ENCODE results near the gene PMM2.
"Not testable (repeated sequence)": the region's sequence is repeated elsewhere in the genome, so short reads cannot be mapped to it uniquely, and the experiment has no call there.

The PMM2 gene

GRCh38 chr16:8782673-8783072 lies 15.0 kb upstream of the PMM2 start:
- no peak for DNase-seq (ENCODE audit: low read depth in 3 of 3)

- no peak for DNase-seq (ENCODE audit: low read depth in 3 of 3)
Observed at GRCh38 chr16:8785408-8785807, 12.2 kb upstream of the PMM2 start.

DNA sequence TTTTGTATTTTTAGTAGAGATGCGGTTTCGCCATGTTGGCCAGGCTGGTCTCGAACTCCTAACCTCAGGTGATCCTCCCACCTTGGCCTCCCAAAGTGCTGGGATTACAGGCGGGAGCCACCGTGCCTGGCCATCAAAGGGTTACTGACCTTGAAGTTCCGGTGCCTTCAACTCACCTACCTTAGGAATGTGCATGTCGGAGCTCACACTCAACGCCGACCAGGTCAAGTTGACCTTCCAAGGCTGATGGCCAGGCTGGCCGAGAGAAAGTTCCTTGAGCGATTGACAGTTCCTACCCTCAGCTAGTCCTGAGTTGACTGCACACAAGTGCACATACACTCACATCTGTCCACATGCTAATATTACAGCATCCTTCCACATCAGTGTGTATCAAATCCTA lies 11.3 kb upstream of the PMM2 start:
- not testable (repeated sequence) for DNase-seq (ENCODE audit: low read depth in 3 of 3)

DNA sequence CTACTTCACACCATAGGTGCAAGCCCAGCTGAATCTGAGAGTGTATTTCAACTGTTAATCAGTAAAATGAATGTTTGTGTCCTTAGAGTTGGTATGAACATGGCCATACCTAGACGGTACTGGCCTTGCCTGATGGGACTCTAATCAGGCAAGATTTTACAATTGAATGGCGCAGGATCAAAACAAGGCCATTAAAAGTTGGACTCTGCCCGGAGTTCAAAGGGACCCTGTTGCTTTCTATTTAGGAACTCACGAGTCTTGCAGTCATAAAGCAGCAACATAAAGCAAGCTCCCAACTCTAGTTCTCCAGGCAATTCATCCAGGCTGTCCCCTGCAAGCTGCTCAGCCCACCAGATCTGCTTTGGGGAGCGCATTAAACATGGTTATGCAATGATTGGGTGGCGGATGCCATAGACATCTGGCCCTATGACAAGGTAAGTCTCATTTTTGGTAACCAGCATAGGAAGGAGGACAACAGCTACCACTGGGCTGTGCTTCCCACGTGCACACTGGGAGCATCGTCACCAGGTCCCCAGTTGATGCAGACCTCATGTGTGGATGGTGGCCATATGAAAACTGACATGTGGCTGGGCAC lies 9.0 kb upstream of the PMM2 start:
- no peak for DNase-seq (ENCODE audit: low read depth in 3 of 3)

DNA sequence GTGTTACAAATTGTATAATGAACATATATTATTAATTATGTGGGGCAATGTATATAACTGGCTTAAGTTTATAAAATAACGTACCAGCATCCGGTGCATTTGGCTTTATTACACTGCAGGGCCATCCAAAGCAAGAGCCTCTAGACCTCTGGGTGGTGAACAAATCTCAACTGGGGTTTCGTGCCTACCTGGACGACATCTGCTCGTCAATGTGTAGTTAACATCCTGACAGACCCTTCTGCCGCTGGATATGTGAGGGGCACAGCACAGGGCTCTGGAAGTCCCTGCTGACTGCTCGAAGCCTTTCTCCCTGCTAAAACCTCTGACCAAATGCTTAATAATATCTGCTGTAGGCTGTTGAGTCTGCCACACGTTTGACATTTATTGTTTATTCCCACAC lies 2.5 kb upstream of the PMM2 start:
- DNase-seq (ENCODE audit: low read depth in 3 of 3) = no peak

- DNase-seq (ENCODE audit: low read depth in 3 of 3) = no peak
Observed at GRCh38 chr16:8795818-8796217, 1.8 kb upstream of the PMM2 start.

GRCh38 chr16:8796469-8797363 lies 923 bp upstream of the PMM2 start:
- DNase-seq (ENCODE audit: low read depth in 3 of 3) = peak in 1 of 3 experiments; percentile 7

DNA sequence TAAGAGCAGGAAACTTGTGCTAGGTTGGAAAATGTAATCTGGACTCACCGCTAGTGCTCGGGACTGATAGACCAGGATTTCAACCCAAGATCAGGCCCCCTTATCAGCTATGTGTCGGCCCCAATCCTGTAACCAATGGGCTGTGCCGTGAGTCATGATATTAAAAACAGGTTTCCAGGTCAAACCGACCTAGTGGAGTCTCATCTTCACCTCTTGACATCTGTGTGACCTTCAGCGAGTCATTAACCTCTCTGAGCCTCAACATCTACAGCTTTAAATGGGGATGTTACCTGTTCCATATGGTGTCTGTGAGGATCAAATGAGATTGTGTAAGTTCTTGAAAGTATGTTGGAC lies 512 bp downstream of the PMM2 start:
- DNase-seq (ENCODE audit: low read depth in 3 of 3) = no peak

DNA sequence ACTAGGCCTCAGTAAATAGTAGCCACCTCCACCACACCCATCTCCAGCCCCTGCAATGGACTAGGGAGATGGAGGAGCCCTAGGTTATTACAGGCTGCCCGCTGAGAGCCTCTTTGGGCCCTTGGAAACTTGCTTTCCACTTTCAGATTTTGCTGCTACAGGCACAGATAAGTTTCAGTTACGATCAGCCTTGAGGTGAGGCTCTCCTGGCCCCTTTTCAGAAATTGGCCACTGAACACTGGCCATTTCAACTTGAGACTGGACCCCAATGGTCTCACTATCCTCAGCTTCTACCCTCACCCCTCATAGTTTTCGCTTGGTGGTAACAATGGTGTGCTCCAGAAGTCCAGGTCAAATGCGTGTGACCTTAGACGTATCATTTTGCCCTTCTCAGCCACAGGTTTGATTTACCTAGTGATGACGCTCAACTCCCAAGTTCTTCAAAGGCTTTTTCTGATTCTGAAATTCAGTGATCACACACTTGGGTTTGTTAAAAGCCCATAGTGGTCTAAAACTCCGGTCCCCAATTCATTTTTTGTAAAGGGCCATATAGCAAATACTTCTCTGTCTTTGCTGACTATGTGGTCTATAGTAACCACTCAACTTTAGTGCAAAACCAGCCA lies 1.0 kb downstream of the PMM2 start:
- DNase-seq (ENCODE audit: low read depth in 3 of 3) = no peak

- DNase-seq (ENCODE audit: low read depth in 3 of 3) = no peak
Observed at GRCh38 chr16:8801701-8802100, 4.1 kb downstream of the PMM2 start.

DNA sequence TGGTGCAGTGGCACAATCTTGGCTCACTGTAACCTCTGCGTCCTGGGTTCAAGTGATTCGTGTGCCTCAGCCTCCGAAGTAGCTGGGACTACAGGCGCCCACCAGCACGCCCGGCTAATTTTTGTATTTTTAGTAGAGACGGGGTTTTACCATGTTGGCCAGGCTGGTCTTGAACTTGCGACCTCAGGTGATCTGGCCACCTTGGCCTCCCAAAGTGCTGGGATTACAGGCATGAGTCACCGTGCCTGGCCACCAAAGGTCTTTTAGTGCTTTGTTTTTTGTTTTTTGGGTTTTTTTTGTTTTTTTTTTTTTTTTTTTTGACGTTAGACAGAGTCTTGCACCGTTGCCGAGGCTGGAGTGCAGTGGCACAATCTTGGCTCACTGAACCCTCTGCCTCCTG lies 6.1 kb downstream of the PMM2 start:
- DNase-seq (ENCODE audit: low read depth in 3 of 3) = not testable (repeated sequence)

DNA sequence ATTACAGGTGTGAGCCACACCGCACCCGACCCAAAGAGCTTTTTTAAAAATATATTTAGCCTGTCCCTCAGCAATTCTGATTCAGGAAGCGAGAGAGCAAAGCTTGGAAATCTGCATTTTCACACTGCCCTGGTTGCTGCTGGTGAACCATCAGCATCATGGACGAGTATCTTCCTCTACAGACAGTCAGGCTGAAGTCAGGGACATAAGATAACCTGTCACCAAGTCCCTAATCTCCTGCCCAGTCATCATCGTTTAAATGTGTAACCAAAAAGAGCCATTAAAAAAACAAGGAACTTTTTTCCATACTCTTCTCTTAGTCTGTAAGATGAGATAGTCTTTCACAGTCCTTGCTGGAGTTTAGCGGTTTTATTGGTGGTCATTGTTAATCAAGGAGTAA lies 6.7 kb downstream of the PMM2 start:
- no peak for DNase-seq (ENCODE audit: low read depth in 3 of 3)

DNA sequence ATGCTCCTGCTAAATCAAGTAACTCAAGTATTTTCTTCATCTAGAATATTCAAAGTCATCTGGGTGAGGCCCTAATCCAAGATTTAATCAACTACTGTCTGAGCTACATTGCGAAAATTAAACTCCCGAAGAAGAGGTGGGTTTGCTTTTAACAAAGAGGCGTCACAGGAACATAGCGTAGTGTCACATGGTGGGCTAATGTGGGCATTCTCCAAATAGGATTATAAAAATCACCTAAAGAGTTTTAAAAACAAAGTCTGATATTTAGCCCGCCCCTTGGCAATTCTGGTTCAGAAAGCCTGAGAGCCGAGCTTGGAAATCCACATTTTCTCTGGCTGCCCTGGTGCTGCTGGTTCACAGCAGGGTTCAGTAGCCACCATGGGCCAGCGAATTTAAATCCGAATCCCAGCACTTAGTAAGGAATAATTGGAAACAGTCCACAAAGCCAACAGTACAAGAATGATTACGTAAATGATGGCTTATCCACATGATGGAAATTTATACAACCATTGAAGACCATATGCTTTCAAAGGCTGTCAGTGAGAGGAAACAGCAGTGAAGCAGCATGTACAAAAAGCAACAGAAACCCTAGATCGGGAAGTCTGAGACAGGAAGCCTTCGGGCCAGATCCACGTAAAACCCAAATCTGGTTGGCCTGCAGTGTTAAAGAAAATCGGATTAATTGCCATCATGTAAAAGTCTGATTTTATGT lies 8.8 kb downstream of the PMM2 start:
- DNase-seq (ENCODE audit: low read depth in 3 of 3) = no peak

- no peak for DNase-seq (ENCODE audit: low read depth in 3 of 3)
Observed at GRCh38 chr16:8807189-8807588, 9.6 kb downstream of the PMM2 start.

GRCh38 chr16:8808009-8808408 lies 10.4 kb downstream of the PMM2 start:
- DNase-seq (ENCODE audit: low read depth in 3 of 3) = no peak

GRCh38 chr16:8808613-8809353 lies 11.1 kb downstream of the PMM2 start:
- no peak for DNase-seq (ENCODE audit: low read depth in 3 of 3)

- no peak for DNase-seq (ENCODE audit: low read depth in 3 of 3)
Observed at GRCh38 chr16:8812162-8812843, 14.7 kb downstream of the PMM2 start.

GRCh38 chr16:8814095-8814806 lies 16.6 kb downstream of the PMM2 start:
- no peak for DNase-seq (ENCODE audit: low read depth in 3 of 3)

GRCh38 chr16:8816967-8817655 lies 19.5 kb downstream of the PMM2 start:
- DNase-seq (ENCODE audit: low read depth in 3 of 3) = no peak

Measured in stimulated activated CD4-positive, alpha-beta T cell treated with anti-CD3 and anti-CD28 coated beads, TNF-alpha, amount 100 ng/mL, for 24 hours (primary cell).